MM.1S (cell line): ENCODE data around the gene SCUBE1.

Experiments
- EZH2 ChIP-seq: fragments of 300-600 bp; sonication (generic); optimal IDR thresholded peaks from 2 replicates; pipeline ENCODE3; 2017; ENCODE audit warnings: low read depth, mild to moderate bottlenecking, antibody characterized with exemption, low read length, mixed read lengths
- EZH2phosphoT487 ChIP-seq: fragments of 300-600 bp; sonication (generic); IDR thresholded peaks from 2 replicates; pipeline ENCODE4 v1.6.1; 2018; ENCODE audit warnings: antibody characterized with exemption, low read length
- TF ChIP-seq, protein P1 (sequence below): fragments of 300-600 bp; sonication (generic); IDR thresholded peaks from 2 replicates; pipeline ENCODE4 v1.5.1; 2016; ENCODE audit warnings: antibody characterized with exemption, low read length, mixed read lengths

DNA sequence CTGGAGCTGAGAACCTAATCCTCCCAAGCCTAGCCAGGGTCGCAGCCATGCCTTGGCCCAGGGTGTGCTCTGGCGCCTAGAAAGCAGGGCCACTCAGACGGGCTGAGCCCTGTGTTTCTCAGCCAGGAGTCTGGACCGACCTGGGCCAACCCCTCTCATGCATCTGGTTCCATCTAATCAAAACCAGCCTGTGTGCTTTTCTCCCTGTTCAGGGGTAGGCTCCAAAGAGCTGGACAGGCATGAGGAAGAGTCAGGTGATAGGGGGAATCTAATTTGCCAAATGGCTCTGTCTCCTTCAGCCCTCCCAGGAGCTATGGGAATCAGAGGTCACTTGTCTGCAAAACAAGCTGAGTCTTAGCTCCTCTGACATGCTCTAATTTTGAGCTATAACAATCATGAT, 55.7 kb downstream of the SCUBE1 start:
- TF ChIP-seq EZH2phosphoT487 (no peak), EZH2 (no peak)
- TF ChIP-seq, protein P1, sequence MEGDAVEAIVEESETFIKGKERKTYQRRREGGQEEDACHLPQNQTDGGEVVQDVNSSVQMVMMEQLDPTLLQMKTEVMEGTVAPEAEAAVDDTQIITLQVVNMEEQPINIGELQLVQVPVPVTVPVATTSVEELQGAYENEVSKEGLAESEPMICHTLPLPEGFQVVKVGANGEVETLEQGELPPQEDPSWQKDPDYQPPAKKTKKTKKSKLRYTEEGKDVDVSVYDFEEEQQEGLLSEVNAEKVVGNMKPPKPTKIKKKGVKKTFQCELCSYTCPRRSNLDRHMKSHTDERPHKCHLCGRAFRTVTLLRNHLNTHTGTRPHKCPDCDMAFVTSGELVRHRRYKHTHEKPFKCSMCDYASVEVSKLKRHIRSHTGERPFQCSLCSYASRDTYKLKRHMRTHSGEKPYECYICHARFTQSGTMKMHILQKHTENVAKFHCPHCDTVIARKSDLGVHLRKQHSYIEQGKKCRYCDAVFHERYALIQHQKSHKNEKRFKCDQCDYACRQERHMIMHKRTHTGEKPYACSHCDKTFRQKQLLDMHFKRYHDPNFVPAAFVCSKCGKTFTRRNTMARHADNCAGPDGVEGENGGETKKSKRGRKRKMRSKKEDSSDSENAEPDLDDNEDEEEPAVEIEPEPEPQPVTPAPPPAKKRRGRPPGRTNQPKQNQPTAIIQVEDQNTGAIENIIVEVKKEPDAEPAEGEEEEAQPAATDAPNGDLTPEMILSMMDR, result no peak
